ENCODE data around the gene BCAS3.

DNA sequence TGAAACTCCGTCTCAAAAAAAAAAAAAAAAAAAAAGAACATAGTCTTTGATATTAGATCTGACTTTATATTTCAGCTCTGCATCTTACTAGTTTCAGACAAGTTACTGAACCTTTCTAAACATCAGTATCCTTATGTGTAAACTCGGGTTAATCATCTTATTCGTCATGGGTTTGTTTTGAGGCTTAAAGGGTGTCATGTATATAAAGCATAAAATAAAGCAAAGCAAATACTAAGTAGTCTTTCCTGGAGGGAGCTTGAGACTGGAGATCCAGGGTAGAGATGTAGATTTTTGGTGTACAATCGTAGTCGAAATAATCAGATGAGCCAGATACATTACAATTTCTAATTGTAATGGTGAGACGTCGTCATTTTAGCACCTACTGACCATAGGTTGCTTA, 7.8 kb downstream of the BCAS3 start:
- TF ChIP-seq POLR2A (IDR thresholded peaks at IDR 0.05; ENCODE audit: low read length) = no peak
- no peak for TF ChIP-seq GATA1 (IDR thresholded peaks at IDR 0.05; ENCODE audit: low read depth, low read length)

Measured in erythroblast (primary cell).